ENCODE measurements around the gene ACAD10. TPM values are rescaled to one million over a fixed set of nuclear protein-coding genes. Genes with fewer than 3 reads are reported as not detected.

The ACAD10 gene
- total and polyA plus RNA-seq, 2 of the 13 experiments (the other 11 are each of a cell fraction or from before 2014, with no cell fraction given) = 15.2 to 16.3 TPM

GRCh38 chr12:111792856-111793235 is 107.0 kb downstream of the ACAD10 start (continued):
- TF ChIP-seq, protein P1, sequence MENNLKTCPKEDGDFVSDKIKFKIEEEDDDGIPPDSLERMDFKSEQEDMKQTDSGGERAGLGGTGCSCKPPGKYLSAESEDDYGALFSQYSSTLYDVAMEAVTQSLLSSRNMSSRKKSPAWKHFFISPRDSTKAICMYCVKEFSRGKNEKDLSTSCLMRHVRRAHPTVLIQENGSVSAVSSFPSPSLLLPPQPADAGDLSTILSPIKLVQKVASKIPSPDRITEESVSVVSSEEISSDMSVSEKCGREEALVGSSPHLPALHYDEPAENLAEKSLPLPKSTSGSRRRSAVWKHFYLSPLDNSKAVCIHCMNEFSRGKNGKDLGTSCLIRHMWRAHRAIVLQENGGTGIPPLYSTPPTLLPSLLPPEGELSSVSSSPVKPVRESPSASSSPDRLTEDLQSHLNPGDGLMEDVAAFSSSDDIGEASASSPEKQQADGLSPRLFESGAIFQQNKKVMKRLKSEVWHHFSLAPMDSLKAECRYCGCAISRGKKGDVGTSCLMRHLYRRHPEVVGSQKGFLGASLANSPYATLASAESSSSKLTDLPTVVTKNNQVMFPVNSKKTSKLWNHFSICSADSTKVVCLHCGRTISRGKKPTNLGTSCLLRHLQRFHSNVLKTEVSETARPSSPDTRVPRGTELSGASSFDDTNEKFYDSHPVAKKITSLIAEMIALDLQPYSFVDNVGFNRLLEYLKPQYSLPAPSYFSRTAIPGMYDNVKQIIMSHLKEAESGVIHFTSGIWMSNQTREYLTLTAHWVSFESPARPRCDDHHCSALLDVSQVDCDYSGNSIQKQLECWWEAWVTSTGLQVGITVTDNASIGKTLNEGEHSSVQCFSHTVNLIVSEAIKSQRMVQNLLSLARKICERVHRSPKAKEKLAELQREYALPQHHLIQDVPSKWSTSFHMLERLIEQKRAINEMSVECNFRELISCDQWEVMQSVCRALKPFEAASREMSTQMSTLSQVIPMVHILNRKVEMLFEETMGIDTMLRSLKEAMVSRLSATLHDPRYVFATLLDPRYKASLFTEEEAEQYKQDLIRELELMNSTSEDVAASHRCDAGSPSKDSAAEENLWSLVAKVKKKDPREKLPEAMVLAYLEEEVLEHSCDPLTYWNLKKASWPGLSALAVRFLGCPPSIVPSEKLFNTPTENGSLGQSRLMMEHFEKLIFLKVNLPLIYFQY (CRISPR knock-in tag; IDR thresholded peaks at IDR 0.05; ENCODE audit: borderline replicate concordance) = no peak
- TF ChIP-seq NPAS2 (CRISPR knock-in tag; IDR thresholded peaks at IDR 0.05; ENCODE audit: borderline replicate concordance) (no peak), EHMT2 (IDR thresholded peaks at IDR 0.05; ENCODE audit: borderline replicate concordance, low read depth, low read length) (no peak), UBTF (CRISPR knock-in tag; IDR thresholded peaks at IDR 0.05) (no peak), ZNF282 (IDR thresholded peaks at IDR 0.05; ENCODE audit: partially characterized antibody) (no peak), ZNF557 (CRISPR knock-in tag; IDR thresholded peaks at IDR 0.05) (no peak), ELF1 (CRISPR knock-in tag; IDR thresholded peaks at IDR 0.05) (no peak)

- no peak for DNase-seq (ENCODE audit: low spot score)
- BruUV-seq (replicated peaks) = no TSS peak
- Histone ChIP-seq H3K4me1 (ENCODE audit: insufficient read depth, low read length) (no peaks in the 10 kb centered on the region), H2AFZ (ENCODE audit: low read length) (no peak overlapping the region), H3K36me3 (replicated peaks in 1 of 2; ENCODE audit: control insufficient read depth in 1 of 2, insufficient read depth in 2 of 2, low read length in 2 of 2) (peaks cover 14 to 58% of the 10 kb centered on the region in 2 experiments), H3K27me3 (ENCODE audit: control insufficient read depth in 1 of 2, insufficient read depth in 2 of 2, low read length in 2 of 2) (no peaks in the 10 kb centered on the region), H3K9ac (ENCODE audit: insufficient read depth, low read depth, low read length) (no peak overlapping the region), H3K79me2 (ENCODE audit: insufficient read depth, low read length) (no peaks in the 10 kb centered on the region), H4K20me1 (ENCODE audit: insufficient read depth, low read length) (no peaks in the 10 kb centered on the region), H3K27ac (ENCODE audit: extremely low read length, insufficient read depth, low read length) (no peak overlapping the region), H3K9me3 (ENCODE audit: low read length) (no peaks in the 10 kb centered on the region), H3K4me2 (ENCODE audit: low read depth, low read length) (no peak overlapping the region), H3K4me3 (replicated peaks in 1 of 3; ENCODE audit: insufficient read depth in 1 of 3, low read depth in 2 of 3, low read length in 3 of 3) (no peak overlapping the region)
- ATAC-seq = no peak; the same call in 2 of the 3 replicates
- WGBS (ENCODE audit: low lambda C conversion rate) = 93% methylated on average over 3 of the region's 4 CpGs
- POLR2A ChIA-PET = no interaction called here
- intact Hi-C loops (cut with micrococcal nuclease; ENCODE audit: unreplicated experiment) (no loop called here), in situ Hi-C loops (cut with HindIII; ENCODE audit: extremely low pct_ligation_motif_present, low pct_unique_long_range_greater_than_20kb) (no loop called here)
- no peak for FAIRE-seq
- CTCF ChIA-PET (ENCODE audit: low intra/inter-chr PET ratio, low total read pairs) = no interaction called here
- TF ChIP-seq ZNF619 (CRISPR knock-in tag; IDR thresholded peaks at IDR 0.05) (no peak), TOE1 (CRISPR knock-in tag; IDR thresholded peaks at IDR 0.05) (no peak), ZBTB38 (CRISPR knock-in tag; IDR thresholded peaks at IDR 0.05) (no peak), SRSF4 (IDR thresholded peaks at IDR 0.05; ENCODE audit: low read depth, low read length, poor library complexity, severe bottlenecking) (no peak), ZNF572 (CRISPR knock-in tag; IDR thresholded peaks at IDR 0.05) (no peak), ZNF768 (CRISPR knock-in tag; IDR thresholded peaks at IDR 0.05) (no peak), ZNF737 (CRISPR knock-in tag; IDR thresholded peaks at IDR 0.05; ENCODE audit: borderline replicate concordance) (no peak), E2F2 (CRISPR knock-in tag; IDR thresholded peaks at IDR 0.05; ENCODE audit: borderline replicate concordance) (no peak), ZNF501 (CRISPR knock-in tag; IDR thresholded peaks at IDR 0.05) (no peak)
These were observed 112.3 kb downstream of the ACAD10 start for GRCh38 chr12:111798182-111798581.

Measured in HepG2 (cell line).